ENCODE results near the gene GRK5.
"Not testable (repeated sequence)": the region's sequence is repeated elsewhere in the genome, so short reads cannot be mapped to it uniquely, and the experiment has no call there.

Gene GRK5

DNA sequence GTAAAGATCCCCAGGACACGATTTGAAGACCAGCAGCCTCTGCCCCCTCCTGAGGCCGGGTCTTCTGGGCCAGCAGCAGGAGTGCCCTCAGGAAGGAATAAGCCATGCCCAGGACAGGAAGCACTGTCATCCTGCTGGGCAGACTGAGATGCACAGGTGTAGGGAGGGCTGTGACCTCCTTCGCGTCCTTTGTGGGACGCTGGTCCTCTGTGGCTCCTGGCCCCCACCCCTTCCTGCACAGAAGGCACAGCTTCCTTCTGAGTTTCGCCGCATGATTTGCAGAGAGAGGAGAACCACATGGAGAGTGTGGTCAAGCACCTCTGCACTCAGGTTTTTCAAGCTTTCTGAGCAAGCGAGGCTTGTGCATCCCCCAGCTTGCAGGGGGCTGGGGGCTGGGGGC lies 222.4 kb downstream of the GRK5 start:
- H3K27ac ChIP-seq: peak overlapping the region; percentile 9
- H3K36me3 ChIP-seq (ENCODE audit: control insufficient read depth, insufficient read depth, low read length): no peaks in the 10 kb centered on the region
- H3K4me2 ChIP-seq (ENCODE audit: low read length): no peak overlapping the region
- H2AFZ ChIP-seq: no peak overlapping the region
- no peaks in the 10 kb centered on the region for H3K27me3 ChIP-seq (ENCODE audit: control insufficient read depth, insufficient read depth, low read length)
- peaks cover 31% of the 10 kb centered on the region for H3K79me2 ChIP-seq
- no peak overlapping the region for H3K4me3 ChIP-seq (ENCODE audit: low read depth, low read length)
- H3K4me1 ChIP-seq: no peaks in the 10 kb centered on the region
- H3K9ac ChIP-seq: no peak overlapping the region
- TF ChIP-seq, protein P1, sequence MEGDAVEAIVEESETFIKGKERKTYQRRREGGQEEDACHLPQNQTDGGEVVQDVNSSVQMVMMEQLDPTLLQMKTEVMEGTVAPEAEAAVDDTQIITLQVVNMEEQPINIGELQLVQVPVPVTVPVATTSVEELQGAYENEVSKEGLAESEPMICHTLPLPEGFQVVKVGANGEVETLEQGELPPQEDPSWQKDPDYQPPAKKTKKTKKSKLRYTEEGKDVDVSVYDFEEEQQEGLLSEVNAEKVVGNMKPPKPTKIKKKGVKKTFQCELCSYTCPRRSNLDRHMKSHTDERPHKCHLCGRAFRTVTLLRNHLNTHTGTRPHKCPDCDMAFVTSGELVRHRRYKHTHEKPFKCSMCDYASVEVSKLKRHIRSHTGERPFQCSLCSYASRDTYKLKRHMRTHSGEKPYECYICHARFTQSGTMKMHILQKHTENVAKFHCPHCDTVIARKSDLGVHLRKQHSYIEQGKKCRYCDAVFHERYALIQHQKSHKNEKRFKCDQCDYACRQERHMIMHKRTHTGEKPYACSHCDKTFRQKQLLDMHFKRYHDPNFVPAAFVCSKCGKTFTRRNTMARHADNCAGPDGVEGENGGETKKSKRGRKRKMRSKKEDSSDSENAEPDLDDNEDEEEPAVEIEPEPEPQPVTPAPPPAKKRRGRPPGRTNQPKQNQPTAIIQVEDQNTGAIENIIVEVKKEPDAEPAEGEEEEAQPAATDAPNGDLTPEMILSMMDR (IDR thresholded peaks at IDR 0.05): no peak
- no peaks in the 10 kb centered on the region for H3K9me3 ChIP-seq (ENCODE audit: control insufficient read depth, low read length)

DNA sequence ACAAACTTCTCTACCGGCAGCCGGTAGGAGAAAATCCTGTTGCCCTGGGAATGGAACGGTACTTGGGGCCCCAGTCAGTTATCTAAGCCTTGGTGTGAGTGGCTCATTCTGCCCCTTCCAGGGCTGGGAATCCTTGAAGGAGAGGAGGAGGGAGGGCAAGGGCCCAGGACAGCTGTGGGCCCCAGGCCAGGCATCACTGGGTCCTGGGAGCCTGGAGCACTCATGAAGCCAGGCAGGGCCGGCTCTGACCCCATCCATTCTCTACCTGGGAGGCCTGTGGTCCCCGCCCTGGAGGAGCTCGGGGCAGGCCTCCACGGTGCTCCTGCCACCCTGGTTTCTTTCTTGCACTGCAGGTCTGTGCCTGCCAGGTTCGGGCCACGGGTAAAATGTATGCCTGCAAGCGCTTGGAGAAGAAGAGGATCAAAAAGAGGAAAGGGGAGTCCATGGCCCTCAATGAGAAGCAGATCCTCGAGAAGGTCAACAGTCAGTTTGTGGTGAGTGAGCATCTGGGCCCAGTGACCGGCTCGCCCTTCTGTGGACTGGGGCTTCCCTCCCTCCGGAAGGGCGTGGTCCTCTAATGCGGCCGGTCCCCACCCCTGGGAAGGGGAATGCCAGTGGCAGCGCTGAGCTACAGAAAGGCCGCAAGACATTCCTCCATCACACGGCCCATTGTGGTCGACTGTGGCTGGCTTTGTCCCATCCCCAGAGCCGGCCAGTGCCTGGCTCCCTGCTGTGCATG lies 223.8 kb downstream of the GRK5 start:
- H3K9ac ChIP-seq: no peak overlapping the region
- H3K4me1 ChIP-seq: no peaks in the 10 kb centered on the region
- no peak overlapping the region for H3K27ac ChIP-seq
- H3K4me2 ChIP-seq (ENCODE audit: low read length): no peak overlapping the region
- H3K79me2 ChIP-seq: peaks cover 31% of the 10 kb centered on the region
- TF ChIP-seq, protein P1 (IDR thresholded peaks at IDR 0.05): no peak
- H3K36me3 ChIP-seq (ENCODE audit: control insufficient read depth, insufficient read depth, low read length): no peaks in the 10 kb centered on the region
- H3K4me3 ChIP-seq (ENCODE audit: low read depth, low read length): no peak overlapping the region
- H3K27me3 ChIP-seq (ENCODE audit: control insufficient read depth, insufficient read depth, low read length): no peaks in the 10 kb centered on the region
- H2AFZ ChIP-seq: no peak overlapping the region
- no peaks in the 10 kb centered on the region for H3K9me3 ChIP-seq (ENCODE audit: control insufficient read depth, low read length)

DNA sequence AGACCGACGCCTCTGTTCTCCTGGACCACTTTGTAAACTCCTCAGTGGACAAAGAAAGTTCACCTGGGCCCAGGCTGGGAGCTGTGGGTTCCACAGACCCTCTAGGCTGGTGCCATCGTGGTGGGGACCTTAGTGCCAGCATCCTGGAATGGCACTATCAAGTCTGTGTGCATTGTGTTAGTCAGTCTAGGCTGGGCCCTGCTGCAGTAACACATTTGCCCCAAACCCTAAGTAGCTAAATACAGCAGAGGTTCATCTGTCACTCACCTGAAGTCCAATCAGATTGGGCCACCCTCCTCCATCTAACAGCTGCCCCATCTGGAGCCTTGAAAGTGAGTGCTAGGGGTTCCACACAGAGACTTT lies 224.4 kb downstream of the GRK5 start:
- Histone ChIP-seq H3K27me3 (ENCODE audit: control insufficient read depth, insufficient read depth, low read length) (no peaks in the 10 kb centered on the region), H2AFZ (no peak overlapping the region), H3K36me3 (ENCODE audit: control insufficient read depth, insufficient read depth, low read length) (no peaks in the 10 kb centered on the region)

DNA sequence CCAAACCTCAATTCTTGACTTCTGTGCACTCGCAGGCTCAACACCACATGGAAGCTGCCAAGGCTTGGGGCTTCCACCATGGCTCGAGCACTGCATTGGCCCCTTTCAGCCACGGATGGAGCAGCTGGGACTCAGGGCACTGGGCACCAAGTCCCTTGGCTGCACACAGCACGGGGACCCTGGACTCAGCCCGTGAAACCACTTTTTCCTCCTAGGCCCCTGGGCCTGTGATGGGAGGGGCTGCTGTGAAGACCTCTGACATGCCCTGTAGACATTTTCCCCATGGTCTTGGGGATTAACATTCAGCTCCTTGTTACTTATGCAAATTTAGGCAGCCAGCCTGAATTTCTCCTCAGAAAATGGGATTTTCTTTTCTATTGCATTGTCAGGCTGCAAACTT lies 227.6 kb downstream of the GRK5 start:
- not testable (repeated sequence) for H3K4me3 ChIP-seq (ENCODE audit: low read depth, low read length); H3K9ac ChIP-seq; H3K9me3 ChIP-seq (ENCODE audit: control insufficient read depth, low read length); H3K4me2 ChIP-seq (ENCODE audit: low read length); H3K36me3 ChIP-seq (ENCODE audit: control insufficient read depth, insufficient read depth, low read length); H3K4me1 ChIP-seq; H3K27me3 ChIP-seq (ENCODE audit: control insufficient read depth, insufficient read depth, low read length); H2AFZ ChIP-seq; H3K27ac ChIP-seq
- H3K79me2 ChIP-seq: peaks cover 25% of the 10 kb centered on the region

More for the DNA sequence above, 224.4 kb downstream of the GRK5 start:
- H3K4me3 ChIP-seq (ENCODE audit: low read depth, low read length): no peak overlapping the region
- H3K4me2 ChIP-seq (ENCODE audit: low read length): no peak overlapping the region
- H3K4me1 ChIP-seq: no peaks in the 10 kb centered on the region
- H3K9ac ChIP-seq: no peak overlapping the region
- no peak overlapping the region for H3K27ac ChIP-seq
- TF ChIP-seq, protein P1 (IDR thresholded peaks at IDR 0.05): no peak
- peaks cover 31% of the 10 kb centered on the region for H3K79me2 ChIP-seq
- no peaks in the 10 kb centered on the region for H3K9me3 ChIP-seq (ENCODE audit: control insufficient read depth, low read length)

DNA sequence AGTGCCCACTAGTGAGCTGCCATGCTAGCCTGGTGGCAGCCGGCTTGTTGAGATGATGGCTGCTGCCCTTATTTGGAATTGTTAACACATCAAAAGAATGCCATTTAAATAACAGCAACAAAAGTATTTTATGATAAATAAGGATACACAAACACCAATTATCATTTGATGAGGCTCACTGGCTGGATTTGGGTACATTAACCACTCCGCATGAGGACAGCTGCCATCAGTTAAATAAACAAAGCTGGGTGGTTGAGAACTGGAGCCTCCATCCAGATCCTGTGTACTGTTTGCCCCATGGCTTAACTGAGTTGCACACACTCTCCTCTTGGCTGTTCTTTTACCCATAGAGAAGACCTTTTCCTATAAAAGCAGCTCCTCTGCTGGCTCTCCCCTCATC lies 231.3 kb downstream of the GRK5 start:
- Histone ChIP-seq H3K4me1 (no peaks in the 10 kb centered on the region), H3K36me3 (ENCODE audit: control insufficient read depth, insufficient read depth, low read length) (no peaks in the 10 kb centered on the region), H3K79me2 (peaks cover 3% of the 10 kb centered on the region), H2AFZ (no peak overlapping the region), H3K9ac (no peak overlapping the region), H3K27ac (no peak overlapping the region), H3K4me2 (ENCODE audit: low read length) (no peak overlapping the region), H3K27me3 (ENCODE audit: control insufficient read depth, insufficient read depth, low read length) (no peaks in the 10 kb centered on the region), H3K9me3 (ENCODE audit: control insufficient read depth, low read length) (no peaks in the 10 kb centered on the region), H3K4me3 (ENCODE audit: low read depth, low read length) (no peak overlapping the region)
- TF ChIP-seq, protein P1 (IDR thresholded peaks at IDR 0.05): no peak
